CD4-positive, alpha-beta T cell treated with Interleukin-10 for 1 hour (primary cell): ENCODE measurements around the gene RAPSN.

ENCODE experiments used
- DNase-seq: peaks from one replicate; pipeline ENCODE4 v3.0.0-alpha.2; 2020

The RAPSN gene

DNA sequence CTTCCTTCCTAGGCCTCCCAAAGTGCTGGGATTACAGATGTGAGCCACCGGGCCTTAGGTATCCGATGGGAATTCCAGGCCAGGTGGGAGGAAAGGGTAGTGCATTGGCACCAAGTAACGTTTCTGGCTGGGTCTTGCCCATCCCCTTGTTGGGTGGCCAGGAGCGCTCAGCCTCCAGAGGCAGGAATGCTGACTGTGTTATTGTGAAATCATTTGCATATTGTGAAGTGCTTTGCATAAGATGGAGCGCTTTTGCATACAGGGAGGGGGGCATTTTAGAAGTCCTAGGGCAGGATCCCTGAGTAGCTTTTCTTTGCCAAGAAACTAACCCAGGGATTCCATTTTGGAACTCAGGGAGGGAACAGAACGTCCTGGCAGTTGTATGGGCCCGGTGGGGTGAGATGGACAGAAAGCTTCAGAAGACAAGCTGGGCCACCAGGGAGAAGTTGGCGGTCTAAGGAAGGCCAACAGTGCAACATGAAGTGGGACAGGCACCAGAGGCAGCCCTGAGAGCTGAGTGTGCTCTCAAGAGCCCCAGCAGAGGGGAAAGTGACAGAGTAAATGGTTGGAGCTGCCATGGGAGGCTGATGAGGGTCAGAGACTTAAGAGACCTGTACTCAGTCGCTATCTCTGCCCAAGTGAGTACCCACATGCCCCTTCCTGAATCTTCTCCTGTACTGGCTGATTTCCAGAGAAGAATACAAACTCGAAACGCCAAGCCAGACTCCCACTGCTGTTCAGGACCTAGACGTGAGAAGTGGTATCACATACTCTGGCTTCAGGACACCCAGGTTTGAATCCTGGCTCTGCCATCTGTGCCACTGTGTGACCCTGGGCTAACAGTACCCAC, 41.8 kb downstream of the RAPSN start:
- no peak for DNase-seq

- no peak for DNase-seq
These were observed 45.4 kb downstream of the RAPSN start for GRCh38 chr11:47403571-47403970.

DNA sequence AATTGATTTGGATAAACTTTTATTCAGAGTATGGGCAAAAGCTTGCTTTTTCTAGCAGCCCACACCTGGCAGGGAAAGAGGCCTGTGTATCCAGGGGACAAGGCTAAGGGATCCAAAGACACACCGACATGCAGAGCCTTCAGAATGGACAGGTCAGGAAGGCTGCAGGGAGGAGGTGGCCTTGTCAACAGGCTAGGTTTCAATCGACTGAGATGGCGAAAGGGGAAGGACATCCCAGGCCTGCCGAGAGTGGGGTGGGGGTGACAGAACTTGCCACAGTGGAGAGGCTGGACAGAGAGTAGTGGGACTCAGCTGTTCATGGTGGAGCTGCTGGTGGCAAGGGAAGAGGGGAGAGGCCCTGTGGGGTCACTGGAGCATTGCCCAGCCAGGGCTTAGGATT, 45.8 kb downstream of the RAPSN start:
- no peak for DNase-seq

DNA sequence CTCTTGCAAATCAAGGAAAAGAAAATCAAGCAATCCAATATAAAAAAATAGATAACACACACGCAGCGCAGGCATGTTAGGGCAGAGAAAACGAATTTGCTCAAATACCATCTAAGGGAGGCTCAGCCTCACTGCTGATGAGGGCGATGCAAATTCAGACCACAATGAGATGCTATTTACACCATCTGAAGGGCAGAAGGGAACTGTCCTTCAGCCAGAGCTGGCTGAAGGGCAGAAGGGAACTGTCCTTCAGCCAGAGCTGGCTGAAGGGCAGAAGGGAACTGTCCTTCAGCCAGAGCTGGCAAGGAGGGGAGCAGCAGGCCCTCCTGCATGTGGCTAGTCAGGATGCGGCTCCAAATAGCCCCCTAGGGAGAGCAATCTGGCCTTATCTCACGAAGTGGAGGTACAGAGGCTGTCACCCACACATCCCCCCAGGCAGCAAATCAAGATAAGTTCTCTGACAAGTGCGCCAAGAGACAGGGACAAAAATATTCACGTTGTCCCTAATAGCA, 48.1 kb downstream of the RAPSN start:
- DNase-seq, result no peak

DNA sequence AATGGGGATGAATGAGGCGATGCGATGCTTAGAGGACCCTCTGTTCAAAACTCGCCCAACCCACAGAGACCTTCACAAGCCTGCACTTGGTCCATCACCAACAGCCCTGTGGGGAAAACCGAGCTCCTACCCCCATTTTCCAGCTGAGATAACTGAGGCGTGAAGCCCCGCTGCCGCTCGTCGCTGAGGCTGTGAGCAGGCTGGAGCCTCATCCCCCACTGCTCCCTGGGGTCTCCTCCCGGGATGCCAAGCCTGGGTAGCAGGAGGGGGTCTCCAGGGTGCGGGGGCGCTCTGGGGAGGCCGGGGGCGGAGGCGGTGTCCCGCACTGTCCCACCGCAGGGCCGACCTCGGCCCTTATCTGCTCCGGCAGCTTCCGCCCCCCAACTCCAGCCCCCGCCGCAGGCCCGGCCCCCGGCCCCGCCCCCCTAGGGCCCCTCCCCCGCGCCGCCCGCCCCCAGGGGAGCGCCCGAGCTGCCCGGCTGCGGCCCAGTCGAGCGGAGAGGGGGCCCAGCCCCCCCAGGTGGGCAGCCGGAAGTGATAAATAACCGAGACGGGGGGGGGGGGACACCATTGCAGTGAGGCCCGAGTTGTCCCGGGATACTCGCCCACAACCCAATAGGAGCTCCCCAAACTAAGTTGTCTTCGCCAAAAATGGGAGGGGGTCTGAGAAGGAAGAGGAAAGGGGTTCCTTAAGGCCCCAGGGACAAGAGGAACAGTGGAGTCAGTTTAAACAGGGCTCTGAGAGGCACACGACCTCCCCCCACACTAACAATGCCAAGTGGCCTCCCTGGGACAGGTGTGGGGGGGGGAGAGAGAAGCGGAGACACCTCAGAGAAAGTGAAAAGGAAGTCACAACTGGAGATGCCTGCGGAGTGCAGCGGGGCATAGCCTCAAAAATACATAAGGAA, 48.8 kb downstream of the RAPSN start:
- DNase-seq, result peak; percentile 50

DNA sequence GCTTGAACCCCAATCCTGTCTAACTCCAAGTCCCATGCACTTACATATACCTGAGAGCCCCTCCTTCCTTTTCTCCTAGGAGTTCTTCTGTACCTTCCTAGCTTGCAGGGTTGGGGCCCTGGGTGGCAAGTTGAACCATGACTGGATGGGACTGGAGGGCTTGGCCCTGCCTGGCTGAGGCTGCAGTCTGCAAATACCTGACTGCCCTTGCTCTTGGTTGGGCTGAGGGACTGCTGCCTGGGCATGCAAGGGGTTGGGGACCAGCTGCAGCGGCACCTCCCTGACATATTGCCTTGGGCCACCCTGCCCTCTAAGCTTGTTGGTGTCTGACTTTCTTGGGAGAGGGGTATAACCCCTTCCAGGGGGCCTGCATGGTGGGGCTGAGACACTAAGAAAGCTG, 50.4 kb downstream of the RAPSN start:
- no peak for DNase-seq

DNA sequence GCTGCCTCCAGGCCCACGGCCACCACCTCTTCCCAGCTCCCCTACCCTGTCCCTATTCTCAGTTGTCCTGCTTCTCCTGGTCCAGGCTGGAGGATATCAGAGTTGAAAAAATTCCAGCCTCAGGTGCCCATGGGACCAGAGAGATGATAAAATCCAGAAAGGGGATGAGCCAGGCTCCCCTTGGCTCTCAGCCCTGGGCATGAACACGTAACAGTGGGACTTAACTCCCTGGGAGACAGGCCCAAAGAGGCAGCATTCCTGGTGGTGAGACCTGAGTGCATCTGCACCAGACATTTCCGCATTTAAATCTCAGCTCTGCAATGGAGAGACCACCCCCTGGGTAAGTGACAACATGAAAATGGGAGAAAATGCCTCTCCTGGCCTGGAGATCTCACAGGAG, 50.9 kb downstream of the RAPSN start:
- DNase-seq, result no peak

GRCh38 chr11:47396049-47396320, 53.0 kb downstream of the RAPSN start:
- DNase-seq, result no peak

DNA sequence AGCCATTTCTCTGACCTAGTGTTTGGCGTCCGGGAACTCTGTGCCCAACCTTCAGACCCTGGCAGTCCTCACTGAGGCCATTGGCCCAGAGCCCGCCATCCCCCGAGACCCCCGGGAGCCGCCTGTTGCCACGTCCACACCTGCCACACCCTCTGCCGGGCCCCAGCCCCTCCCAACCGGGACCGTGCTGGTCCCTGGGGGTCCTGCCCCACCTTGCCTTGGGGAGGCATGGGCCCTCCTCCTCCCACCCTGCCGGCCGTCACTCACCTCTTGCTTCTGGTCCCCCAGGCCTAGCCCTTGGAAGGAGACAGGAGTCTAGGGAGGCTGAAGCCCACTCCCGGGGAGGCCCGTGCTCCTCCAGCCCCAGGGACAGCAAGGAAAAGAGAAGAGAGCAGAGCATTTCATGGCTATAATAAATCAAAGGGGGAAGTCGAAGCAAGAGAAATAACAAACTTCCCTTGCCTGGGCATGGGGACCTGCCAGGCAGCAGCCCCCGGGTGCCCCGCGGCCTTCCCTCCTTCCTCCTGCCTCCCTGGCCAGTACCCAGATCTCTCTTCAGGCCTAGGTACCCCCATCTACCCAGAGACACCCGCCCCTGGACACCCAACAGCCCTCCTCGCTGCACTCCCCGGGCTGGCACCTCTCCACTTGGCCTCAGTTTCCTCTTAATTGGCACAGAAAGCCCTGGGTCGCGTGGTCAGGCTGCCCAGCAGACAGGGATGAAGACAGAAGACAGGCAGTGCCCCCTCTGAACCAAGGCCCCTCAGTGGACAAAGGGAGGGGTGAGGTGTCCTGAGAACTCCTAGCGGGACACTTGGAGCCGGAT, 53.5 kb downstream of the RAPSN start:
- no peak for DNase-seq

GRCh38 chr11:47394322-47395222, 54.4 kb downstream of the RAPSN start:
- DNase-seq, result peak; percentile 64

DNA sequence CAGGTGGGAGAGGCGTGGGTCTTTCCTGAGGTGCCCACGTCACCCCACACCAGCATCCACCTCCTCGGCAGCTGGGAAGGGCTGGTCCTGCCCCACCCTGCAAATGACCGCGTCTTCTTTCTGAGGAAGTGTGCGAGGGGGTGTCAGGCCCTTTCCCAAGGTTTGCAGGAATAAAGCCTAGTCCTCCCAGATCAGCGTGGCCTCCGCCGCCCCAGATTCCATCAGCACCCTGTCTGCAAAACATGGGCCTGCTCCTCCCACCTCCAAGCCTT, 55.0 kb downstream of the RAPSN start:
- no peak for DNase-seq

DNA sequence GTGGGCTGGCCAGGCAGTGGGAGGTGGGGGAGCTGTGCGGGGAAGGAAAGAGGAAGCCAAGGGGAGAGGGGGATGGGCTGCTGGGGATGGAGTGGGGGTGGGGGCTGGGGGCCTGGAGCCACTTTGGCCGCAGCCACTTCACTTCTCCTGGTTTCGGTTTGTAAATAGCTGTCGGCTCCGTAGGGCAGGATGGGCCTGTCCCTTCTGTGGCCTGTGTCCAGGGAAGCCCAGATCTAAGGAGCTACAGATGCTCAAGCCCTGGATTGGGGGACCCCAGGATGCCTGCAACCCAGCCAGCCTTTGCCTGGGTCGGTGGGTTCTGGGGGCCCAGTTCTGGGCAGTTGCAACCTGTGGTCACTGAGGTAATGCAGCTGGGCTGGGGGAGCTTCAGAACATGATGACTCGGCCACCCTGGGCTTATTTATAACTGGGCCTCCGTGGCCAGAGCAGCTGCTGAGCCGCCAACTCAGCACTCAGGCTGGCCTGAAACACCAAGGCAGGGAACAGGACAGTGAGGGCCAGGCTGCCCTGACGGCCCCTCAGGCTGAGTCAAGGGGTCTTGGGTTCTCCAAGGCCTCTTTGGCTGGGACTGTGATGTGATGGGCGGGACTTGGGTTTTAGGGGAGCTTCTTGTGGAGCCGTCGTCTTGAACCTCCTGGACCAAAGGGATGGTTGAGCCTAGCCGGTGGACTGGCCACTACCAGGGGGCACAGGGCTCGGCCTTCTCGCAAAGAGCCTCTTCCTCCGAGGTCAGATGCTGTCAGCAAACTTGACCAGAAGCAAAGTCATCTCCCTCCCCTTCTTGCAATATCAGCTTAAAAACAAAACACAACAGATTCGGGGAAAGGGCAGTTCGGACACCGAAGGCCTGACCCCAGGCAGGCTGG, 55.5 kb downstream of the RAPSN start:
- no peak for DNase-seq

GRCh38 chr11:47392546-47393162, 56.3 kb downstream of the RAPSN start:
- no peak for DNase-seq

- DNase-seq, result no peak
These were observed 57.1 kb downstream of the RAPSN start for GRCh38 chr11:47391711-47392432.

- DNase-seq, result peak; percentile 32
These were observed 57.8 kb downstream of the RAPSN start for GRCh38 chr11:47391077-47391583.

DNA sequence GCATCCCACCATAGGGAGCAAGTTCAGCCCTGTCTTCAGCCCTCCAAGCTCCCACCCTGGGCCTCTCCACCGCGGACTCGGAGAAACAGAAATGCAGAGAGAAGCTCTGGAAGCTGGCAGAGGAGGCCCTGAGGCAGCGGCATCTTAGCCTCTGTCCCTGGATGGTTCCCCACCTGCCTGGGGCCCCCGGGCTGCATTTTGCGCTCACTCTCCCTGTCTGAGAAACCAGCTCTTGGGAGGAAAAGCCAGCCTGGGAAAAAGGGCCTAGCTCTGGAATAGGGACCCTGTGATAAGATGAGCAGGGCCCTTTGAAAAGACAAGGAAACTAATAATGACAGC, 58.5 kb downstream of the RAPSN start:
- no peak for DNase-seq

- no peak for DNase-seq
These were observed 59.1 kb downstream of the RAPSN start for GRCh38 chr11:47389577-47390421.

DNA sequence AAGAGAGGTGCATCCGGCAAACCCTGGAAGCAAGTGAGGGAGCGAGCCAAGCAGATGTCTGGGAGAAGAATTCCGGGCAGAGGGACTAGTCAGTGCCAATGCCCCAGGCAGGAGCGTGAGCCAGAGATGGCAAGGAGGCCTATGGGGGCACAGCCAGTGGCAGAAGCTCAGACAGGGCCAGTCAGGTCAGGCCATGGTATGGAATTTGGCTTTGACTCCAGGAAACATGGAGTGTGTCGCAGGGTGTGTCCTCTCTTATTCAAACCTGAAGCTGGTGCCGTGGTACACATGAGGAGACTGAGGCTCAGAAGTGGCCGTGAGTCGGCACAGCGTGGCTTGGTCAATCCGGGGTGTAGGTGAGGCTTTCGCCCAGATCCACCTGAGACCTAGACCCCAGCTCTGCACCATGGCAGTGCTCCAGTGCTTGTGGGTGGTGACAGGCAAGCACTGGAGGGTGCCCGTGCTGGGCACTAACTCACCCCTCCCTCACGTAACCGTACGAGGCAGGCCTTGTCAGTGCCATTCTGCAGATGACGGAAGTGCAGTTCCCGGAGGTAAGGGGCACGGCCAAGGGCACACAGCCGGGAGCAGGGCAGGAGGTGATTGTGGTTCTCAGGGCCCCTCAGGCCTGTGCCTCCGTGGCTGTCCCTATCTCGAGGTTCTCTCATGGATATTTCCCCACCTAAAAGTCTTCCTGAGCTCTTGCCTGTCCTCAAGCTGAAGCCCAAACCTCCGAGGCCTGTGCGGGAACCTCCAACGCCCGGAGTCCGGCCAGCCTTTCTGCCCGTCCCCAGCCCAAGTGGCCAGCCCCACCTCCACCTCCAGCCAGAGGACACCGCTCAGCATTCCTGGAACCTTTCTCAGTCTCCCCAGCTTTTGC, 60.0 kb downstream of the RAPSN start:
- DNase-seq, result no peak
